ENCODE measurements around the gene SGO2. TPM values are rescaled to one million over a fixed set of nuclear protein-coding genes. Genes with fewer than 3 reads are reported as not detected.

Gene SGO2
- total RNA-seq, 2 experiments from 2014 or later = 50.2 to 58.4 TPM

DNA sequence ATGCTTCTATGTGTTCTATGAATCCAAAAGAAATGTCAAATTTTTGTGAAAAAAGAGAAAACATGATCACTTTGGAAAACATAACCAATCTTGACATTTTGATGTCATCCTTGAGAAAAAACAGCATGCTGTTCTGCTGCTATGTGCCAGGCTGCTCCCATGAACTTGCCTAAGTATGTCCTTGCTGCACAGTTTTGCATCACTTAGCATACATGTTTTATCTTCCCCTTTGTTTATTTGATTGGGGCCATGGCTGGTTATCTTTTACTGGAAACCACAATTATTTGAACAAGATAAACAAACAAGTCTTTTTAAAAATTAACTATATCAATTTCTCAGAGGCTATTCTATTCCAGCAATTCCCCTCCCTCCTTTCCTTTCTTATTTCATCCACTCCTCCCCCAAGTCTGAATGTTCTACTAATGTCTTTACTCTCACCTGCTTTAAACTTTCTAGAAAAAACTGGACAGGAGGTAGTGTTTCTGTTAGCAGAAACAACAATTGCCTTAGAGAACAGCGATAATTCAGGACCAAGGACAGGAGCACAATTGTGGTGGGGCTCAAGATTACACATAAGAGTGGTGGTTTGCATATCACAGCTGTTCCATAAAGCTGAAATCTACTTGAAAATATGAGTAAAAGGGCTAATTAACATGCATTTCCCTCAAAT, 66.5 kb downstream of the SGO2 start:
- no peak overlapping the region for H3K4me3 Mint-ChIP-seq
- TF ChIP-seq, protein P1, sequence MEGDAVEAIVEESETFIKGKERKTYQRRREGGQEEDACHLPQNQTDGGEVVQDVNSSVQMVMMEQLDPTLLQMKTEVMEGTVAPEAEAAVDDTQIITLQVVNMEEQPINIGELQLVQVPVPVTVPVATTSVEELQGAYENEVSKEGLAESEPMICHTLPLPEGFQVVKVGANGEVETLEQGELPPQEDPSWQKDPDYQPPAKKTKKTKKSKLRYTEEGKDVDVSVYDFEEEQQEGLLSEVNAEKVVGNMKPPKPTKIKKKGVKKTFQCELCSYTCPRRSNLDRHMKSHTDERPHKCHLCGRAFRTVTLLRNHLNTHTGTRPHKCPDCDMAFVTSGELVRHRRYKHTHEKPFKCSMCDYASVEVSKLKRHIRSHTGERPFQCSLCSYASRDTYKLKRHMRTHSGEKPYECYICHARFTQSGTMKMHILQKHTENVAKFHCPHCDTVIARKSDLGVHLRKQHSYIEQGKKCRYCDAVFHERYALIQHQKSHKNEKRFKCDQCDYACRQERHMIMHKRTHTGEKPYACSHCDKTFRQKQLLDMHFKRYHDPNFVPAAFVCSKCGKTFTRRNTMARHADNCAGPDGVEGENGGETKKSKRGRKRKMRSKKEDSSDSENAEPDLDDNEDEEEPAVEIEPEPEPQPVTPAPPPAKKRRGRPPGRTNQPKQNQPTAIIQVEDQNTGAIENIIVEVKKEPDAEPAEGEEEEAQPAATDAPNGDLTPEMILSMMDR (IDR thresholded peaks at IDR 0.05) = no peak
- ATAC-seq (no peak), DNase-seq (no peak)
- CTCF ChIA-PET = interaction anchor here (1.0 to 1.4 kb wide), 3 partner anchors 14 to 33 kb away, joined by 3 read pairs; no protein-coding TSS in a partner anchor
- intact Hi-C loops (cut with micrococcal nuclease) = no loop called here
- no peaks in the 10 kb centered on the region for H3K4me1 Mint-ChIP-seq (ENCODE audit: low read depth)
- no peak overlapping the region for H3K27ac Mint-ChIP-seq
- H3K27me3 Mint-ChIP-seq = peaks cover 5% of the 10 kb centered on the region
- H3K9me3 Mint-ChIP-seq = no peaks in the 10 kb centered on the region
- POLR2A ChIA-PET = no interaction called here
- no peaks in the 10 kb centered on the region for H3K36me3 Mint-ChIP-seq (ENCODE audit: low read depth)

DNA sequence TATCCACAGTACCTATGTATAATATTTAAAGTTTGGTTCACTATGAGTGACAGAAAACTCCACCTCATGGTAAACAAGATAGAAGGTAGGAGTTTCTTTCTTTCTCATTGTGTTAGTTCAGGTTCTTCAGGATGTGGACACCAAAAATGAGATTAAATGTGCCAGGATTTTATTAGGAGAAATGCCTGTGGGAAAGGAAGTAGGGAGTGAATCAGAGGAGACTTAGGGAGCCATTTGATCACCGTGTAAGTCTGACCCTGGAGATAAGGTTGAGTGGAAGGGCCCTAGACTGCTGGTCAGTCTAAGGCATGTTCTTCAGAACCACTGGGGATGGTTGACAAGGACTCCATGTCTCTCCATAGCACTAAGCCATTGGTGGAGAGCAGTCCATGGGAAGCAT, 67.9 kb downstream of the SGO2 start:
- ChIA-PET POLR2A (no interaction called here), CTCF (no interaction called here)
- ATAC-seq (no peak), DNase-seq (no peak)
- H3K4me3 Mint-ChIP-seq = no peak overlapping the region
- H3K36me3 Mint-ChIP-seq (ENCODE audit: low read depth) = no peaks in the 10 kb centered on the region
- no peaks in the 10 kb centered on the region for H3K9me3 Mint-ChIP-seq
- H3K27me3 Mint-ChIP-seq = peaks cover 5% of the 10 kb centered on the region
- intact Hi-C loops (cut with micrococcal nuclease) = no loop called here
- H3K27ac Mint-ChIP-seq = no peak overlapping the region
- TF ChIP-seq, protein P1 (IDR thresholded peaks at IDR 0.05) = no peak
- no peaks in the 10 kb centered on the region for H3K4me1 Mint-ChIP-seq (ENCODE audit: low read depth)

DNA sequence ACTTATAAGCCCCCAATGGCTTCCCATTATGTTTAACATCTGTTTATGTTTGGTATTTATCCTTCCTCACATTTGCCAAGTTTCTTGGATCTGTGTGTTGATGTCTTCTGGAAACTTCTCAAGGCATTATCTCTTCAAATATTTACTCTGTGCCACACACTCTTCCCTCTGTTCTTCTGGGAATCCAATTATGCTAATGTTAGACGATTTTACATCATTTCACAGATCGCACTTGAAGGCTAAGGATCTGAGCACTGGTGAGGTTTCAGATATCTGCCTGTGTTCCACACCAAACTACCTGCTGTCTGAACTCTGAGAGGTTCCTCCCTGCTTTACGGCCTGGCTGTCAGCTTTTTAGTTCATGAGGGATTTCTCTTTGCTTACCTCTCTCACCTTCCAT, 69.9 kb downstream of the SGO2 start:
- H3K9me3 Mint-ChIP-seq = no peaks in the 10 kb centered on the region
- no peak overlapping the region for H3K27ac Mint-ChIP-seq
- ATAC-seq (no peak), DNase-seq (no peak)
- H3K4me3 Mint-ChIP-seq = no peak overlapping the region
- H3K36me3 Mint-ChIP-seq (ENCODE audit: low read depth) = no peaks in the 10 kb centered on the region
- CTCF ChIA-PET = no interaction called here
- peaks cover 5% of the 10 kb centered on the region for H3K27me3 Mint-ChIP-seq
- intact Hi-C loops (cut with micrococcal nuclease) = no loop called here
- TF ChIP-seq, protein P1 (IDR thresholded peaks at IDR 0.05) = no peak
- no peaks in the 10 kb centered on the region for H3K4me1 Mint-ChIP-seq (ENCODE audit: low read depth)
- POLR2A ChIA-PET = no interaction called here

DNA sequence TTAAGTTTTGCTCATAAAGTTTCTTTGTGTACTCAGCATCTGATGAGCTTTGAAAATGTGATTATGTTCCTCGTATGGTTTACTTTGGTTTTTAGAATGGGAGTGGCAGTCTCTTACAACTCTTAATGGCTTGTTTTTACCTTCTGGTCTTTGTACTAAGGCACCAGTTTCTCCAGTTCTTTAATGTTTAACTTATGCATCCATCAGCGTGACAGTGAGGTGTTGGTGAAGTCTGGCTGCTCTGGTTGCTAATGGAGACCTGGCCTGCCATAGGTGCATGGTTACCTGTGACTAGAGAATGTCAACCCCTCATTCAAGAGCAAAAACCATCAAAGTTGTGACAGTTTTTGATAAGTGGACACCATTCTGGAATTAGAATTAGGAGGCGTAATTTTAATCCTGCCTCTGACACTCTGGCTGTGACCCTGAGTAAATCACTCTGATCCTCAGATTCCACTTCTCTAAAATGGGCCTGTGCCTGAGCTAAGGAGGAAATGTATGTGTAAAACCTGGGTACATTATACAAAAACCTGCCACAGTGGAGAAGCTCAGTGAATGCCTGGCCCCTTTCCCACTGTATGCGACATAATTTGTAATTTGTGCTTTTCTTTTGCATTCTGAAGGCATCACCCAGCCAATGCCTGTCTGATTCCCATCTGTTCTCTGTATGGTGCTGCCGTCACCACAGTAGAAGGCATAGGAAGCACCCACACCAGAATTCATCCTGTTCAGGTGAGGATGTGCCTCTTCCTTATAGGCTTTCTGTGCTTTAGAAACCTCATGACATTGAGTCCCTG, 71.0 kb downstream of the SGO2 start:
- CTCF ChIA-PET = no interaction called here

DNA sequence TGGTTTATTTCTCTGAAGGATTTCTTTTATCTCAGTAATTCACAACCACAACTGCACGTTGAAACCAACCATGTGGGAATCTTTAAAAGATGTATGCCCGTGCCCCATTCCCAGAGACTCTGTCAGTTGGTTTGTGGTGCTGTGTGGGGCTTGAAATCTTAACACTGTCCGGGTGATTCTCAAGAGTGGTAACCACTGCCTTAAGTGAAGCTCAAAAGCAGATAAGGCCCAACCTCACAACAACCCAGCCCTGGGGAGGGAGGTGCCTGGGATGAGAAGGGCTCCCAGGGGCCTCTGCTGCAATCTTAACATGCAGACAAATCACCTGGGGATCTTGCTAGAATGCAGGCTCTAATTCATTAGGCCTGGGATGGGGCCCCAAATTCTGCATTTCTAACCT, 73.2 kb downstream of the SGO2 start:
- Mint-ChIP-seq H3K4me3 (no peak overlapping the region), H3K9me3 (no peaks in the 10 kb centered on the region), H3K36me3 (ENCODE audit: low read depth) (no peaks in the 10 kb centered on the region), H3K4me1 (ENCODE audit: low read depth) (no peaks in the 10 kb centered on the region), H3K27ac (no peak overlapping the region), H3K27me3 (no peaks in the 10 kb centered on the region)
- DNase-seq (no peak), ATAC-seq (no peak)
- intact Hi-C loops (cut with micrococcal nuclease) = no loop called here
- ChIA-PET POLR2A (no interaction called here), CTCF (no interaction called here)
- TF ChIP-seq, protein P1 (IDR thresholded peaks at IDR 0.05) = no peak

More for the DNA sequence above, 71.0 kb downstream of the SGO2 start:
- Mint-ChIP-seq H3K27ac (no peak overlapping the region), H3K4me3 (no peak overlapping the region), H3K36me3 (ENCODE audit: low read depth) (no peaks in the 10 kb centered on the region), H3K4me1 (ENCODE audit: low read depth) (no peaks in the 10 kb centered on the region), H3K27me3 (peaks cover 1% of the 10 kb centered on the region), H3K9me3 (no peaks in the 10 kb centered on the region)
- DNase-seq = no peak
- POLR2A ChIA-PET = no interaction called here
- ATAC-seq = no peak
- intact Hi-C loops (cut with micrococcal nuclease) = no loop called here
- TF ChIP-seq, protein P1 (IDR thresholded peaks at IDR 0.05) = no peak
